ENCODE measurements around the gene NBPF3.

The NBPF3 gene

DNA sequence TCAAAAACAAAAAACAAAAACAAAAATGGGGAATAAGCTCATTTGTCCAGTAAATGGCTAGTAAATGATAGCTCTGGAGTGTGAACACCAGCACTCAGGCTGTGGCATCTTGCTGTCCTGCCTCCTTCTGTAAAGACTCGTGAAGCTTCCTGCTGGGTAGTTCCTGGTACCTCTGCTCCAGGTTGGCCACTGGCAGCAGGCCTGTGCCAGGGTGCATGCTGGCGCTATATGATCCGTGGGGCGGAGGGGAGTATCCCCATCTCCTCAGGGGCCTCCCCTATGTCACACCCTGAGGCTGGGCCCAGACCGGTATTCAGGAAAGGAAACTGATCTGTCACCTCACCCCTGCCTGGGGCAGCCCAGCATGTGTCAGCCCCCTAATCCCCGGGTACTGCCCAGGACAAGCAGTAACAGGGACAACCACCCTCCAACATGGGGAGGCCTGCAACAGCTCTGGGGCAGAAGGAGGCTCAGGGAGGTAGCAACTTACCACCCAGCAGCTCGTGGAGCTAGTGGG is 83.4 kb downstream of the NBPF3 start:
- no peak for DNase-seq (ENCODE audit: low spot score)
- TF ChIP-seq, protein P1, sequence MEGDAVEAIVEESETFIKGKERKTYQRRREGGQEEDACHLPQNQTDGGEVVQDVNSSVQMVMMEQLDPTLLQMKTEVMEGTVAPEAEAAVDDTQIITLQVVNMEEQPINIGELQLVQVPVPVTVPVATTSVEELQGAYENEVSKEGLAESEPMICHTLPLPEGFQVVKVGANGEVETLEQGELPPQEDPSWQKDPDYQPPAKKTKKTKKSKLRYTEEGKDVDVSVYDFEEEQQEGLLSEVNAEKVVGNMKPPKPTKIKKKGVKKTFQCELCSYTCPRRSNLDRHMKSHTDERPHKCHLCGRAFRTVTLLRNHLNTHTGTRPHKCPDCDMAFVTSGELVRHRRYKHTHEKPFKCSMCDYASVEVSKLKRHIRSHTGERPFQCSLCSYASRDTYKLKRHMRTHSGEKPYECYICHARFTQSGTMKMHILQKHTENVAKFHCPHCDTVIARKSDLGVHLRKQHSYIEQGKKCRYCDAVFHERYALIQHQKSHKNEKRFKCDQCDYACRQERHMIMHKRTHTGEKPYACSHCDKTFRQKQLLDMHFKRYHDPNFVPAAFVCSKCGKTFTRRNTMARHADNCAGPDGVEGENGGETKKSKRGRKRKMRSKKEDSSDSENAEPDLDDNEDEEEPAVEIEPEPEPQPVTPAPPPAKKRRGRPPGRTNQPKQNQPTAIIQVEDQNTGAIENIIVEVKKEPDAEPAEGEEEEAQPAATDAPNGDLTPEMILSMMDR (IDR thresholded peaks at IDR 0.05; ENCODE audit: borderline replicate concordance, control extremely low read depth, extremely low read depth, insufficient read depth, missing control alignments): no peak
- in situ Hi-C loops (cut with MboI; ENCODE audit: low sequenced_read_pairs, unreplicated experiment): no loop called here

DNA sequence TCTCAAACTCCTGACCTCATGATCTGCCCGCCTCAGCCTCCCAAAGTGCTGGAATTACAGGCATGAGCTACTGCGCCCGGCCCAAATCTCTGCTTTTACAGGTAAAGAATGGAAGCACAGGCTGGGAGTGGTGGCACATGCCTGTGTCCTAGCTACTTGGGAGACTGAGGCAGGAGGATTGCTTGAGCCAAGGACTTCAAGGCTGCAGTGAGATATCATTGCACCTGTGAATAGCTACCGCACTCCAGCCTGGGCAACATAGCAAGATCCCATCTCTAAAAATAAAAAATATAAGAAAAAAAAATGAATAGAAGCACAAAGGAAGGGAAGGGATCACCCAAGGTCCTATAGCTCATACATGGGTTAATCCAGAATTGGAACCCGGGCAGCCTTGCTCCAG is 84.3 kb downstream of the NBPF3 start:
- no peak for DNase-seq (ENCODE audit: low spot score)

DNA sequence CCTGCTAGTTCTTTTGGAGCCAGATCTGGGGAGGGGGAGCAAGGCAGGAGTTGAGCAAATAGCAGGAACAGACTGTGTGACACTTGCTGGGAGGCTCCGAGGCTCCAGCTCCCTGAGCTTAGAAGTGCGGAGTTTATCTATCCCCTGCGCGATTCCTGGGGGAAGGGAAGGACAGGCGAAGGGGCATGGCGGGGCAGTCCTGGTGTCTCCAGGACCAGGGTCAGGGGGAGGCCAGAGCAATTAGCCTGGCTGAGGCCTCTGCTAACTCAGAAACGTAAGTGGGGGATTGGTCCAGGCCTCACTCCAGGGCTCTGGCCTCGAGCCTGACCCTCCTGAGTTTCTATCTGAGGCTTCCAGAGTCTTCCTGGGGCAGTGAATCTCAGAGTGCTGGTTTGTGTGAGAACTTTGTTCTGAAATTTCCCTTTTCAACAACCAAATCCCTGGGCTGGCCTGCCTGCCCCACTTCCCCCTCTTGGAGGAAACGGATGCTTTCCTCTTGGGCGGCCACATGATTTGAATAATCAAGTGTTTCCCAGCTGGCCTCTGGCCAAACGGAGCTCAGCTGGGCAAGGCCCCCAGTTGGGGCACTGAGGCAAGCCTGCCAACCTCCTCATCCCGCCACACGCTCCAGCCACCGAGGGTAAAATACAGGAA is 84.9 kb downstream of the NBPF3 start:
- in situ Hi-C loops (cut with MboI; ENCODE audit: low sequenced_read_pairs, unreplicated experiment): no loop called here
- DNase-seq (ENCODE audit: low spot score): no peak
- TF ChIP-seq, protein P1 (IDR thresholded peaks at IDR 0.05; ENCODE audit: borderline replicate concordance, control extremely low read depth, extremely low read depth, insufficient read depth, missing control alignments): no peak

More for the DNA sequence above, 84.3 kb downstream of the NBPF3 start:
- in situ Hi-C loops (cut with MboI; ENCODE audit: low sequenced_read_pairs, unreplicated experiment): no loop called here
- TF ChIP-seq, protein P1 (IDR thresholded peaks at IDR 0.05; ENCODE audit: borderline replicate concordance, control extremely low read depth, extremely low read depth, insufficient read depth, missing control alignments): no peak

DNA sequence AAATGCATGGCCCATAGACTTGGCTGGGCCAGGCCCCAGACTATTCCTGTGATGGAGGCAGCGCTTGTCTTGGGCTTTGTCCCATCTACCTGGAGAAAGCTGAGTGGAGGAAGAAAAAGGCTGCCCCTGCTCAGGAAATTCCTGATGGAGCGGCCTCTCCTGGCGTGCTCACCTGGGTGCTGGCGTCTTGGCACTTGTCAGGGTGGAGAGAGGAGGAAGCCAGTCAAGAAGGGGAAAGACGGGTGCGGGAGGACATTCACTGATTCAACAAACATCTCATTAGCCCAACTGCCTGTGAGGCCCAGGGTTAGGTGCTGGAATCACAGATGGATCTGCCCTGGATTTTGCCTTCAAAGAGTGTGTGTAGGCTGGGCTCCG is 85.4 kb downstream of the NBPF3 start:
- in situ Hi-C loops (cut with MboI; ENCODE audit: low sequenced_read_pairs, unreplicated experiment): no loop called here
- TF ChIP-seq, protein P1 (IDR thresholded peaks at IDR 0.05; ENCODE audit: borderline replicate concordance, control extremely low read depth, extremely low read depth, insufficient read depth, missing control alignments): no peak
- no peak for DNase-seq (ENCODE audit: low spot score)

DNA sequence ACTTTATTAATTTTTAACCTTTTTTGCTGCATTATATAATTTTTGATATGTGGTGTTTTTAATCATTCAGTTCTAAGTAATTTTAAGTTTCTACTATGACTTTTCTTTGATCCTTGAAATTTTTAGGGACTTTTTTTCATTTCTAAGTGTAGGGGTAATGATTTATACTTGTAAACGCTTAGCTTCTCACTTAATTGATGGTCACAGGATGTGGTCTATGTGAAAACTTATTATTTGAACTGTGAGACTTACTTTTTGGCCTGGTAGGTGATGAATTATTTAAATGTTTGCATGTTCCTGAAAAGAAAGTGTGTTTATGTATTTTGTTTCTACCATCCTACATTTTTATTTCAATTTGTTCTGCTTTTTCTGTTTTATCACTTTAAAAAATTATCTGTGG is 86.5 kb downstream of the NBPF3 start:
- no peak for DNase-seq (ENCODE audit: low spot score)
- in situ Hi-C loops (cut with MboI; ENCODE audit: low sequenced_read_pairs, unreplicated experiment): no loop called here
- TF ChIP-seq, protein P1 (IDR thresholded peaks at IDR 0.05; ENCODE audit: borderline replicate concordance, control extremely low read depth, extremely low read depth, insufficient read depth, missing control alignments): no peak

DNA sequence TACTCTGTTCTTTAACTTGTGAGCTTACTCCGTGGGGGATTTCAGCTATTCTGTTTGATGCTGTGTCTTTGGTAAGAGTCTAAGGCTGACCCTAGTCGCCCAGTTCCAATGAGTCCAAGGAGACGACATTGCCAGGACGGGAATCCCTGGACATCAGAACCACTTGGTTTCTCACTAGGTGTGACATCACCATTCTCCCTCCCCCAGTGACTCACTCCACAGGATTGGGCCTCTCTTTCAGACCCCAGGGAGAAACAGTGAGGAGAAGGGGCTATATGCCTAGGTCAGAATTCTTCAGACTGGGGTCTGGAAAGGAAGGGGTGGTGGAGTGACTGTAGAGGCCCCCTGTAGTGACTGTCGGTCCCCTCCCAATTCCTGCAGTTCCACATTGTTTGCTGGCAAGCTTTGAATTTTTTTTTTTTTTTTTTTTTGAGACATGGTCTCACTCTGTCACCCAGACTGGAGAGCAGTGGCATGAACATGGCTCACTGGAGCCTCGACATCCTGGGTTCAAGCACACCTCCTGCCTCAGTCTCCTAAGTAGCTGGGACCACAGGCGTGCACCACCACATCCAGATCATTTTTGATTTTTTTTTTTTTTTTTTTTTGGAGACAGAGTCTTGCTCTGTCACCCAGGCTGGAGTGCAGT is 90.6 kb downstream of the NBPF3 start:
- DNase-seq (ENCODE audit: low spot score): no peak
- TF ChIP-seq, protein P1 (IDR thresholded peaks at IDR 0.05; ENCODE audit: borderline replicate concordance, control extremely low read depth, extremely low read depth, insufficient read depth, missing control alignments): no peak
- in situ Hi-C loops (cut with MboI; ENCODE audit: low sequenced_read_pairs, unreplicated experiment): no loop called here
